GM23338 (cell line): Measurements from ENCODE around the gene PRKAR1B. TPM values are rescaled to one million over a fixed set of nuclear protein-coding genes. Genes with fewer than 3 reads are reported as not detected.

Experiments
- ATAC-seq: fragments of 200-7000 bp; cut with Tn5 transposase; 3 replicates; pipeline ENCODE4 v1.9.1; 2020
- DNase-seq: peaks from one replicate; pipeline ENCODE4 v3.0.0-alpha.2; 2015; ENCODE audit warnings: low spot score
- H2AFZ ChIP-seq: fragments of 200-600 bp; sonication (generic); 2 replicates; pipeline ENCODE4 v1.8.0; 2016; ENCODE audit warnings: antibody characterized with exemption, mild to moderate bottlenecking, moderate library complexity
- H3F3A ChIP-seq: fragments of 200-600 bp; sonication (generic); replicated peaks from 2 replicates; pipeline ENCODE4 v1.8.0; 2017; ENCODE audit warnings: antibody characterized with exemption, mixed run types, low read depth
- H3K27ac ChIP-seq: fragments of 200-600 bp; sonication (generic); 2 replicates; pipeline ENCODE4 v1.6.1; 2016; ENCODE audit warnings: low read depth
- H3K27me3 ChIP-seq: fragments of 200-600 bp; sonication (generic); 2 replicates; pipeline ENCODE4 v1.8.0; 2016; ENCODE audit warnings: mild to moderate bottlenecking, mixed run types, moderate library complexity; ENCODE audit not compliant: insufficient read depth
- H3K36me3 ChIP-seq: fragments of 200-600 bp; sonication (generic); 2 replicates; pipeline ENCODE4 v1.8.0; 2016; ENCODE audit warnings: mild to moderate bottlenecking; ENCODE audit not compliant: insufficient read depth
- H3K4me1 ChIP-seq: fragments of 200-600 bp; sonication (generic); 2 replicates; pipeline ENCODE4 v1.8.0; 2016; ENCODE audit warnings: mild to moderate bottlenecking, moderate library complexity; ENCODE audit not compliant: insufficient read depth
- H3K4me2 ChIP-seq: fragments of 200-600 bp; sonication (generic); 2 replicates; pipeline ENCODE4 v1.7.1; 2017; ENCODE audit warnings: mixed run types
- H3K4me3 ChIP-seq: fragments of 200-600 bp; sonication (generic); 2 replicates; pipeline ENCODE4 v1.6.1; 2016; ENCODE audit warnings: mixed run types
- H3K79me2 ChIP-seq: fragments of 200-600 bp; sonication (generic); replicated peaks from 2 replicates; pipeline ENCODE4 v1.8.0; 2017; ENCODE audit warnings: mild to moderate bottlenecking; ENCODE audit not compliant: insufficient read depth
- H3K9me2 ChIP-seq: fragments of 200-600 bp; sonication (generic); 2 replicates; pipeline ENCODE4 v1.8.0; 2017; ENCODE audit not compliant: insufficient read depth
- H4K20me1 ChIP-seq: fragments of 200-600 bp; sonication (generic); replicated peaks from 2 replicates; pipeline ENCODE4 v1.8.0; 2017; ENCODE audit warnings: mild to moderate bottlenecking; ENCODE audit not compliant: insufficient read depth
- H3K27ac Mint-ChIP-seq: 2 replicates; pipeline ENCODE4 v1.8.0; 2020; ENCODE audit warnings: inconsistent platforms, mild to moderate bottlenecking, moderate library complexity, mixed read lengths
- H3K27me3 Mint-ChIP-seq: 3 replicates; pipeline ENCODE4 v1.8.0; 2022; ENCODE audit warnings: low read depth, mild to moderate bottlenecking, moderate library complexity, mixed read lengths, inconsistent platforms; ENCODE audit not compliant: insufficient read depth, poor library complexity
- H3K36me3 Mint-ChIP-seq: 3 replicates; pipeline ENCODE4 v1.8.0; 2021; ENCODE audit warnings: low read depth, mild to moderate bottlenecking, inconsistent platforms, moderate library complexity, mixed read lengths
- H3K4me1 Mint-ChIP-seq: 3 replicates; pipeline ENCODE4 v1.8.0; 2020; ENCODE audit warnings: mild to moderate bottlenecking, inconsistent platforms, mixed read lengths
- H3K4me3 Mint-ChIP-seq: 3 replicates; pipeline ENCODE4 v1.8.0; 2021; ENCODE audit warnings: moderate library complexity, mild to moderate bottlenecking, inconsistent platforms, mixed read lengths
- H3K9me3 Mint-ChIP-seq: 3 replicates; pipeline ENCODE4 v1.8.0; 2020; ENCODE audit warnings: moderate library complexity, mild to moderate bottlenecking, inconsistent platforms, mixed read lengths
- EZH2 ChIP-seq: fragments of 200-600 bp; sonication (generic); IDR thresholded peaks from one replicate; pipeline ENCODE4 v1.8.0; 2017; ENCODE audit warnings: antibody characterized with exemption, mild to moderate bottlenecking, low read depth; ENCODE audit not compliant: unreplicated experiment
- JUNB ChIP-seq: IDR thresholded peaks from one replicate; pipeline ENCODE4 v1.6.1; 2016; ENCODE audit warnings: antibody characterized with exemption; ENCODE audit not compliant: unreplicated experiment
- POLR2AphosphoS5 ChIP-seq: IDR thresholded peaks from 2 replicates; pipeline ENCODE4 v1.6.1; 2016; ENCODE audit warnings: antibody characterized with exemption, low read depth
- ZNF114 ChIP-seq: fragments of 250-450 bp; sonication (Bioruptor Pico); IDR thresholded peaks from 2 replicates; pipeline ENCODE4 v1.5.0; 2020; ENCODE audit warnings: mild to moderate bottlenecking, moderate library complexity
- ZNF331 ChIP-seq: fragments of 250-450 bp; sonication (Bioruptor Pico); IDR thresholded peaks from 2 replicates; pipeline ENCODE4 v1.5.0; 2020; ENCODE audit warnings: low read depth, mild to moderate bottlenecking, moderate library complexity
- polyA plus RNA-seq: library from polyadenylated mRNA; unstranded; fragments of >200 nt; fragmentation: Nextera tagmentation; extraction: Ambion mirVana; gene quantifications from 2 replicates; pipeline ENCODE4 v1.2.1, GENCODE V29; 2016
- total RNA-seq: library from RNA; depleted of rRNA; stranded (reverse); fragments of >200 nt; shearing (Covaris generic); gene quantifications from 2 replicates; pipeline ENCODE4 v1.2.3, GENCODE V29; 2014
- TF ChIP-seq, protein P1 (sequence below): IDR thresholded peaks from 2 replicates; pipeline ENCODE4 v1.6.1; 2016; ENCODE audit warnings: antibody characterized with exemption
- TF ChIP-seq, protein P2 (sequence below), 2 experiments: fragments of 200-600 bp in 1 of 2; sonication (generic) in 1 of 2; conservative IDR thresholded peaks; 2 replicates each; pipeline versions ENCODE4 v1.5.1 to v1.6.1; 2016 to 2017; ENCODE audit warnings: antibody characterized with exemption in 2 of 2, low read depth in 2 of 2, mild to moderate bottlenecking in 2 of 2, moderate library complexity in 1 of 2
- TF ChIP-seq, protein P3 (sequence below): IDR thresholded peaks from one replicate; pipeline ENCODE4 v1.6.1; 2018; ENCODE audit warnings: antibody characterized with exemption; ENCODE audit not compliant: unreplicated experiment

The PRKAR1B gene
- total and polyA plus RNA-seq, 2 experiments from 2014 or later = 35.7 to 36.7 TPM

DNA sequence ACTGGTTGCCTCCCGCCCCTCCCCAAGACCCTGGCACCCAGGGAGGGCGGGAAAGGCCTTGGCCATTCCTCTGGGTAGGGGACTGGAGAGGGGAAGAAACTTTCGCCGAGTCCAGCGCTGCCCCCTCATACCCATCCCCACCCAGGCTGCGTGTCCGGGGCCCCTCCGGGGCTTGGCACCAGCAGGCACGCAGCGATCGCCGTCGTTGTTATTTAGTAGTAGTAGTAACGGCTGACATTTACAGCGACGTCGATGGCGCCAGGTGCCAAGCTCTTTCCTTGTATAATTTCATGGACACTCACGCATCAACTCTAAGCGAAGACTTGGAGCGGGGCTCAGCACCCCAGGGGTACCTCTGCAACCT is 204.1 kb downstream of the PRKAR1B start:
- Mint-ChIP-seq H3K4me1 (peaks cover 5% of the 10 kb centered on the region; the same call in 1 of the 3 replicates), H3K36me3 (peaks cover under 1% of the 10 kb centered on the region), H3K4me3 (peak overlapping the region; percentile 21; the same call in 1 of the 3 replicates), H3K27ac (no peak overlapping the region), H3K27me3 (peaks cover 41% of the 10 kb centered on the region), H3K9me3 (no peaks in the 10 kb centered on the region; the same call in 2 of the 3 replicates)
- Histone ChIP-seq H3K27ac (no peak overlapping the region), H3K4me3 (peak overlapping the region; percentile 67), H3K4me1 (peaks cover 9% of the 10 kb centered on the region; the same call in 1 of the 2 replicates), H3K79me2 (peaks cover 7% of the 10 kb centered on the region), H3K9me2 (peaks cover 2% of the 10 kb centered on the region; the same call in 1 of the 2 replicates), H2AFZ (no peak overlapping the region), H3F3A (no peaks in the 10 kb centered on the region), H3K27me3 (peaks cover 55% of the 10 kb centered on the region), H4K20me1 (no peaks in the 10 kb centered on the region; the same call in 1 of the 2 replicates), H3K4me2 (peak overlapping the region; percentile 86), H3K36me3 (no peaks in the 10 kb centered on the region)
- ATAC-seq (no peak), DNase-seq (no peak)
- TF ChIP-seq JUNB = no peak
- TF ChIP-seq, protein P1, sequence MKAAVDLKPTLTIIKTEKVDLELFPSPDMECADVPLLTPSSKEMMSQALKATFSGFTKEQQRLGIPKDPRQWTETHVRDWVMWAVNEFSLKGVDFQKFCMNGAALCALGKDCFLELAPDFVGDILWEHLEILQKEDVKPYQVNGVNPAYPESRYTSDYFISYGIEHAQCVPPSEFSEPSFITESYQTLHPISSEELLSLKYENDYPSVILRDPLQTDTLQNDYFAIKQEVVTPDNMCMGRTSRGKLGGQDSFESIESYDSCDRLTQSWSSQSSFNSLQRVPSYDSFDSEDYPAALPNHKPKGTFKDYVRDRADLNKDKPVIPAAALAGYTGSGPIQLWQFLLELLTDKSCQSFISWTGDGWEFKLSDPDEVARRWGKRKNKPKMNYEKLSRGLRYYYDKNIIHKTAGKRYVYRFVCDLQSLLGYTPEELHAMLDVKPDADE = no peak
- TF ChIP-seq, protein P2, sequence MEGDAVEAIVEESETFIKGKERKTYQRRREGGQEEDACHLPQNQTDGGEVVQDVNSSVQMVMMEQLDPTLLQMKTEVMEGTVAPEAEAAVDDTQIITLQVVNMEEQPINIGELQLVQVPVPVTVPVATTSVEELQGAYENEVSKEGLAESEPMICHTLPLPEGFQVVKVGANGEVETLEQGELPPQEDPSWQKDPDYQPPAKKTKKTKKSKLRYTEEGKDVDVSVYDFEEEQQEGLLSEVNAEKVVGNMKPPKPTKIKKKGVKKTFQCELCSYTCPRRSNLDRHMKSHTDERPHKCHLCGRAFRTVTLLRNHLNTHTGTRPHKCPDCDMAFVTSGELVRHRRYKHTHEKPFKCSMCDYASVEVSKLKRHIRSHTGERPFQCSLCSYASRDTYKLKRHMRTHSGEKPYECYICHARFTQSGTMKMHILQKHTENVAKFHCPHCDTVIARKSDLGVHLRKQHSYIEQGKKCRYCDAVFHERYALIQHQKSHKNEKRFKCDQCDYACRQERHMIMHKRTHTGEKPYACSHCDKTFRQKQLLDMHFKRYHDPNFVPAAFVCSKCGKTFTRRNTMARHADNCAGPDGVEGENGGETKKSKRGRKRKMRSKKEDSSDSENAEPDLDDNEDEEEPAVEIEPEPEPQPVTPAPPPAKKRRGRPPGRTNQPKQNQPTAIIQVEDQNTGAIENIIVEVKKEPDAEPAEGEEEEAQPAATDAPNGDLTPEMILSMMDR (conservative IDR thresholded peaks at IDR 0.05; ENCODE audit: low read depth in 2 of 2) = no peak
- no peak for TF ChIP-seq EZH2
- no peak for TF ChIP-seq ZNF331 (CRISPR knock-in tag)
- TF ChIP-seq ZNF114 (CRISPR knock-in tag) = no peak
- TF ChIP-seq, protein P3, sequence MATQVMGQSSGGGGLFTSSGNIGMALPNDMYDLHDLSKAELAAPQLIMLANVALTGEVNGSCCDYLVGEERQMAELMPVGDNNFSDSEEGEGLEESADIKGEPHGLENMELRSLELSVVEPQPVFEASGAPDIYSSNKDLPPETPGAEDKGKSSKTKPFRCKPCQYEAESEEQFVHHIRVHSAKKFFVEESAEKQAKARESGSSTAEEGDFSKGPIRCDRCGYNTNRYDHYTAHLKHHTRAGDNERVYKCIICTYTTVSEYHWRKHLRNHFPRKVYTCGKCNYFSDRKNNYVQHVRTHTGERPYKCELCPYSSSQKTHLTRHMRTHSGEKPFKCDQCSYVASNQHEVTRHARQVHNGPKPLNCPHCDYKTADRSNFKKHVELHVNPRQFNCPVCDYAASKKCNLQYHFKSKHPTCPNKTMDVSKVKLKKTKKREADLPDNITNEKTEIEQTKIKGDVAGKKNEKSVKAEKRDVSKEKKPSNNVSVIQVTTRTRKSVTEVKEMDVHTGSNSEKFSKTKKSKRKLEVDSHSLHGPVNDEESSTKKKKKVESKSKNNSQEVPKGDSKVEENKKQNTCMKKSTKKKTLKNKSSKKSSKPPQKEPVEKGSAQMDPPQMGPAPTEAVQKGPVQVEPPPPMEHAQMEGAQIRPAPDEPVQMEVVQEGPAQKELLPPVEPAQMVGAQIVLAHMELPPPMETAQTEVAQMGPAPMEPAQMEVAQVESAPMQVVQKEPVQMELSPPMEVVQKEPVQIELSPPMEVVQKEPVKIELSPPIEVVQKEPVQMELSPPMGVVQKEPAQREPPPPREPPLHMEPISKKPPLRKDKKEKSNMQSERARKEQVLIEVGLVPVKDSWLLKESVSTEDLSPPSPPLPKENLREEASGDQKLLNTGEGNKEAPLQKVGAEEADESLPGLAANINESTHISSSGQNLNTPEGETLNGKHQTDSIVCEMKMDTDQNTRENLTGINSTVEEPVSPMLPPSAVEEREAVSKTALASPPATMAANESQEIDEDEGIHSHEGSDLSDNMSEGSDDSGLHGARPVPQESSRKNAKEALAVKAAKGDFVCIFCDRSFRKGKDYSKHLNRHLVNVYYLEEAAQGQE = no peak
- TF ChIP-seq POLR2AphosphoS5 = no peak
